ENCODE measurements around the gene KRT40. TPM values are rescaled to one million over a fixed set of nuclear protein-coding genes. Genes with fewer than 3 reads are reported as not detected.

KRT40 gene
- total and polyA plus RNA-seq, 2 donors (not counting 3 experiments of a cell fraction or from before 2014, with no cell fraction given), result not detected

GRCh38 chr17:40952154-40952553, 32.0 kb downstream of the KRT40 start:
- FAIRE-seq (no peak), DNase-seq (ENCODE audit: low read depth, low spot score) (no peak)
- intact Hi-C loops (cut with micrococcal nuclease), result no loop called here
- dilution Hi-C loops (cut with MboI; ENCODE audit: extremely low pct_ligation_motif_present, low sequenced_read_pairs), result no loop called here
- TF ChIP-seq EZH2 (IDR thresholded peaks at IDR 0.05; ENCODE audit: borderline replicate concordance, low read depth, low read length, severe bottlenecking) (no peak), CTCF (IDR thresholded peaks at IDR 0.05; ENCODE audit: extremely low read depth in 1 of 2, insufficient read depth in 1 of 2, low read depth in 1 of 2, low read length in 2 of 2) (no peak), POLR2A (IDR thresholded peaks at IDR 0.05; ENCODE audit: low read depth, low read length) (no peak), MAX (IDR thresholded peaks at IDR 0.05; ENCODE audit: insufficient read depth, insufficient read length) (no peak), JUN (IDR thresholded peaks at IDR 0.05; ENCODE audit: borderline replicate concordance, insufficient read depth, insufficient read length, low read depth) (no peak), MYC (IDR thresholded peaks at IDR 0.05; ENCODE audit: low read depth, low read length) (no peak), FOS (IDR thresholded peaks at IDR 0.05; ENCODE audit: borderline replicate concordance, insufficient read depth, low read length) (no peak), GATA2 (IDR thresholded peaks at IDR 0.05; ENCODE audit: insufficient read depth, insufficient read length, low read depth, low read length) (no peak), POLR2AphosphoS5 (IDR thresholded peaks at IDR 0.05; ENCODE audit: insufficient read depth, low read depth, low read length) (no peak)
- Histone ChIP-seq H3K4me1 (ENCODE audit: control insufficient read depth, extremely low read depth, insufficient read depth, low read length) (no peaks in the 10 kb centered on the region), H3K4me3 (replicated peaks in 1 of 3; ENCODE audit: insufficient read depth in 1 of 3, low read depth in 1 of 3, low read length in 3 of 3) (no peak overlapping the region), H3K9me1 (replicated peaks; ENCODE audit: control insufficient read depth, extremely low read depth, insufficient read depth, low read length) (no peaks in the 10 kb centered on the region), H3K9ac (replicated peaks; ENCODE audit: extremely low read depth, insufficient read depth, low read length) (no peak overlapping the region), H3K27me3 (ENCODE audit: control insufficient read depth in 2 of 2, insufficient read depth in 2 of 2, low read length in 2 of 2) (peaks cover 12 to 14% of the 10 kb centered on the region in 2 experiments), H3K36me3 (ENCODE audit: control insufficient read depth in 2 of 2, extremely low read depth in 1 of 2, insufficient read depth in 2 of 2, low read length in 2 of 2) (no peaks in the 10 kb centered on the region), H3K4me2 (ENCODE audit: insufficient read depth, low read length) (no peak overlapping the region), H4K20me1 (replicated peaks; ENCODE audit: control insufficient read depth, extremely low read depth, insufficient read depth, low read length) (no peaks in the 10 kb centered on the region), H3K27ac (ENCODE audit: insufficient read depth, low read depth, low read length) (no peak overlapping the region), H3K79me2 (ENCODE audit: control insufficient read depth, insufficient read depth, low read length) (no peaks in the 10 kb centered on the region), H3K9me3 (replicated peaks; ENCODE audit: control insufficient read depth, insufficient read depth, low read length) (no peaks in the 10 kb centered on the region), H2AFZ (ENCODE audit: low read depth, low read length) (no peak overlapping the region)
- no TSS peak for BruUV-seq (replicated peaks)
- ChIA-PET CTCF (no interaction called here), POLR2A (no interaction called here)
